ENCODE results near the gene CRLF1. TPM values are rescaled to one million over a fixed set of nuclear protein-coding genes. Genes with fewer than 3 reads are reported as not detected.
"Not testable (repeated sequence)": the region's sequence is repeated elsewhere in the genome, so short reads cannot be mapped to it uniquely, and the experiment has no call there.

The CRLF1 gene
- total RNA-seq, 1 experiment from 2014 or later = 1.1 TPM

DNA sequence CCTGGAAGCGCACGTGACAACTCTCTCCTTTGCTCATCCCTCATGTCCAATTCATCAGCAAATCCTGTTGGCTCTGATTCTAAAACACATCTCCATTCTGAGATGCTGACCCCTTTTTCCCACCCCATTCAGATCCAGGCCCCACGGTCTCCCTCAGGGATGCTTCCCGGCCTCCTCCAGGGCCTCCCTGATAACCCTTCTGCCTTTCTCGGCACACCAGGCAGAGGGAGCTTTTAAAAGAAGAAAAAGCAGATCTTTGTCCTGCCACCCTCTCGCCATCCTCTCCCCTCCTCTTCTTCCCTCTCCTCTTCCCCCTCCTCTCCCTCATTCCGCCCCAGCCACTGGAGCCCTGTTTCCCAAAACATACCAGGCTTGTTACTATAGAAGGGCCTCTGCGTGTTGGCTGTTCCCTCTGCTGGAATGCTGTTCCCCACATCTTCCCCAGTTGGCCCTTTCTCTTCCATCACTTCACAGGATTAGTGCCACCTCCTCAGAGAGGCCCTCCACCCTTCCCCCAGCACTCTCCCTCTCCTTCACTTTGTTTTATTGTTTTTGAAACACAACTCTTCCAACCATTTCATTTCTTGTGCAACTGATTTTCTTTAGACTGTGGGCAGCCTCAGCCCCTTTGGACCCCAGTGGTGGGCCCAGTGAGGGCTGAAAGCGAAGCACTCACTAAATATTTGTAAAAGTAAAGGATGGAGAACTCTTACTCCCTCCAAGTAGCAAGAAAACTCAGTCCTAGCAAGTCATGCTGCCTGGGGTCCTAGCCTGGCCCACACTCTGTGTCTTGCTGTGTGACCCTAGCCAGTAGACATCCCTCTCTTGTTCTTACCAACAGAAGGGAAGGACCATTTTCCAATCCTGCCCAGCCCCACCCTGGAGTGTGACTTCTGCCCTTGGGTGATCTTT is 2.5 kb upstream of the CRLF1 start:
- no peak for DNase-seq (ENCODE audit: low read depth)

DNA sequence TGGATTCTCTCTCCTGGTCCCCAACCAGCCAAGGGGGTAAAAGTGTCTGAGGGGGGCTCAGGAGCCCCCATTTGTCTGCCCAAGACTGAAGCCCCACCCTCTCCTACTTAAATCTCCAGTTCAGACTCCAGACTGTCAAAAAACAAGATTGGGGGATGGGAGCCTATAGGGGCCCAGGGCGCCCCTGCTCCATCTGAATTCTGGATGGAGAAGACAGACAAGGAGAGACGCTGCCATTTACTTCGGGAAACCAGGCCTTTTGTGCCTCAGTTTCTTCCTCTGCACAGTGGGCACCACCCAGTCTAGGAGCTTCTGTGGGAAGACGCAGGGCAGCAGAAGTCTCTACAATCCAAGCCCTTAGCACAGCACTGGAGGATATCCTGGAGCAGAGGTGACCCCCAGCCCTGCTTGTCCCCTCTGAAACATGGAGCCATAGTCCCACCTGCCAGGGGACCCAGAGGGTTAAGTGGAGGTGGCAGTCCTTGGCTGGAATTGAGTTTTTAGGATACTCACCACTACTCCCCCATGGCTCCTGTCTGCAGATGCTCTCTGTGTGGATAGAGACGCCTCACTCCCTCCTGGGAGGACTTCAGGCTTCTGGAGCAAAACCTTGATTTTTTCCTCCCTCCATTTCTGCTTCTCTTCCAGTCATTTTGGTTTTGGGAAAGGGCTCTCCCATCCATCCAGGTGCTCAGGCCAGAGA is 1.7 kb upstream of the CRLF1 start:
- DNase-seq (ENCODE audit: low read depth) = no peak

DNA sequence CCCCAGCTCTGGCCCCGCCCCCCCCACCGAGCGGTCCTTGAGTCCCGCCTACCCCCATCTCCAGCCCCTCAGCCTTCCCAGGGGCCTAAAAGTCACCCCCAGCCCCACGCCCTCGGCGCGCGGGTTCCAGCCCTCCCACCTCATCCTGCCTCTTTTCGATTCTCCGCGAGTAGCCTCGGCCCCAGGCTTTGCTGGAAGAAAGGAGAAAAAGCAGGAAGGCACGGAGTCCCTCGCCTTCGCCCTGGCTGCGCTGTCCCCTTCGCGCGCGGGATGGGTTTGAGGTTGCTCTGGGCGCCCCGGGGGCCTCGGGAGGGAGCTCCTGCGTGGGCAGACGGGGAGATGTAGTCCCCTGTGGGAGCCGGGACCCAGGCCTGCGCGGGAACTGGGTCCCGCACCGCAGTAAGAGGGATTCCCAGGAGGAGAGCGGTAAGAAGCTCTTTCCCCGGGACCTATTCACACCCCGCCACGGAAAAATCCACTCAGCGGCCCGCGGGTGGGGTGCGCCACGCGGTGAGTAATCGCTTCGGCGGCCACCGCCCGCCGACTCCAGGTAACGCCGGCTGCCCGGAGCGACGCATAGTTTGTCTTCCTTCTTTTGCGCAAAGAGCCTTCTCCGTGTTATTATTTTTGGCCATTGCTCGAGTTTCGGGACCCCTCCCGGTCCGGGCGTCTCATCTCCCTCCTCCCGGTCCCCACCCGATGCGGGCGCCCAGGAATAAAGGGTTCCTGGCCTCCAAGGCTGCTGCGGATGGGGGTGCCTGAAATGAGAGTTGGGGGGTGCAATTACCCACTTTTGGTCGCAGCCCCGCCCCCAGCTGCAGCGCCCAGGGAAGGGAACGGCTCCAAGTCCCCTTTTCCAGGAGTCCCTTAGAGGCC is 865 bp upstream of the CRLF1 start:
- no peak for DNase-seq (ENCODE audit: low read depth)

DNA sequence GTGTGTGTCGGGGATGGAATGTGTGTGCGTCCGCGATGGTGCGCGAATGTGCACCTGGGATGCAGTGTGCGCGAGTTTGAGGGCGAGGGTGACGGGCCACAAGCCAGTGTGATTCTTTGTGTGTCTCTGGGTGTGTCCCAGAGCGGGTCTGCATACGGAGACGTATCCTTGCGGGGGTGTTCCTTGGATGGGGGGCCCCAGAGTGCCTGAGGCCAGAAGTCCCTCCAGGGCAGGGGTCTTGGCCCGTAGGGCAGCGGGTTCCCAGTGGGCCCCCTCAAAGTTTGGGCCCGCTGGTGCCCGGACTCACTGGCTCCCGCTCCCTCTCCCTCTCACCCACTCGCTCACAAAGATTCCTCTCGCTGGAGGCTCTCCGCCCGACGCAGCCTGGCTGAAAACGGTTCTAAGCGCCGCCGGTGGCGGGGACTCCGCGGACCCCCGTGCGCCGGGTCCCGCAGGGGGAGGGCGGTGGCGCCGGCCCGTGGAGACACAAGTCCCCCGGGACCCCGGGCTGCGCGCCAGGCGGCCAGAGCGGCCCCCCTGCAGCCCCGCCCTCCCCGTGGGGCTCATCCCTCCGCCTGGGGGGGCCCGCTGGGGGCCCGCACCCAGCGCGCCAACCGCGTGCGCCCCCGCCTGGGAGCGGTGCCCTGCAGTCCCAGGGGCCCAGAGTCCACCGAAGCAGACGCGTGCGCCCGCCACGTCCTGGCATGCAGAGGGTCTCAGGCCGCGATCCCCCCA is 886 bp downstream of the CRLF1 start:
- no peak for DNase-seq (ENCODE audit: low read depth)

DNA sequence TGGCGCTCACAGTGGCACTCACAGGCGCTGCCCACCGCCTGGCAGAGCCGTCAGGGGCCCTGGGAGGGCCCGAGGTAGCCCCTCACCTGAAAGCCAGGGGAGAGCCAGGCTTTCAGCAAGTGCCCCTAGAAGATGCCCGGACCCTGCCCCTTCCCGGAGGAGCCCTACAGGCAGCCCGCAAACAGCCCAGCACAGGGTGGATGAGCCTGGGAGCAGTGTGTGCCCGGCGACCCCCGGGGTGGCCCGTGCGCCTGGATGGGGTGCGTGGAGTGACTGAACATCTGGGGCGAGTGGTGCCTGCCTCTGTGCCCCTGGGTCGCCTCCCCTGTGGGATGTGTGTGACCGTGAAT is 1.4 kb downstream of the CRLF1 start:
- no peak for DNase-seq (ENCODE audit: low read depth)

DNA sequence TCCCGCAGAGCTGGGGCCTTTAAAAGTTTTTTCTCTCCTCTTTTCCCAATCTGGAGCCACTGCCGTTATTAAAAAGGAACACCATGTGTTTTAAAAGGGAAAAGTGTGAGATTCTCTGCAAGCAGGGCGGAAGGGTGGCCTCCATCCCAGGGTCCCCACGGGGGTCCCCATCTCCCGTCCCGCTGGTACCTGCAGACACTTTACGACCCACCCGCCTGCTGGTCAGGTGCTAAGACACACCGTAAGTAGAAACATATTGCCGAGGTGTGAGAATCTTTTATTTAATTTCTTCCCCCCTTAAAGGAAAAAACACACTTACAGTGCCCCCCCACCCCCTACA is 1.8 kb downstream of the CRLF1 start:
- DNase-seq (ENCODE audit: low read depth) = no peak

DNA sequence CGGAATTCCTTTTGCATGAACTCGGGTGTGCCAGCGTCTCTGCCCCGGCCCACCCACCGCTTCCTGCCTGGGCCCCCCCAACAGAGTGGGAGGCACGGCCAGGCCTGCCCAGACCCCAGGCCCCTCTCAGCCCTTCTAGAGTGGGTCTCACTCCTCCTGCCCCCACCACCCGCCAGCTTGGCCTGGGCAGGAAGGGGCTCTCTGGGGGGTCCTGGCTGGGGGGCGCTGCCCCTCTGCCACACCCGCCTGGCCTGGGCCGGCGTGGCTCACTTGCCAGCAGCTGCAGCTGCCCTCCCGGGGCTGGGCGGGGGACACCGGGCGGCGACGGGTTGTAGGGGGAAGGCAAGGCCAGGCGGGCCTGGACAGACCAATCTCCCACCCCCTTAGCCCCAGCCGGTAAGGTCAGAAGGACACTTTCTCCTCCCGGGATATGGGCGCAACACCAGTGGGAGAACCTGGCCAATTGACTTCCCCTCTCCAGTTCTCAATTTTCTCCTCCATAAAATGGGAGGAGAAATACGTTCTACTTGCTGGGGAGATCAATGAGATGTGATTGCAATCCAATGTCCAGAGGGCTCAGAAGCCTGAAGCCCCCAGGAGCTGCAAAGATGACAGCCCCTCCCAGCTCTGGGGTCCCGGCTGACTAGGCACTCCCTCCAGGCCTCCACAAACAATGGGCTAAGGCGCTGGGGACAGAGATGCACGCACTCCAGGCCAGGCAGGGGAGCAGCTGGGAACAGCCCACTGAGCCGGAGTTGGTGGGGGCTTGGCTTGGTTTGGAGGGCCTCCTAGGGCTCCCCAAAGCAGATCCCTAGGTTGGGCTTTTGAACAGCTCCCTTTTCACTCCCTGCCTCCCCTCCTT is 2.4 kb downstream of the CRLF1 start:
- DNase-seq (ENCODE audit: low read depth) = no peak

DNA sequence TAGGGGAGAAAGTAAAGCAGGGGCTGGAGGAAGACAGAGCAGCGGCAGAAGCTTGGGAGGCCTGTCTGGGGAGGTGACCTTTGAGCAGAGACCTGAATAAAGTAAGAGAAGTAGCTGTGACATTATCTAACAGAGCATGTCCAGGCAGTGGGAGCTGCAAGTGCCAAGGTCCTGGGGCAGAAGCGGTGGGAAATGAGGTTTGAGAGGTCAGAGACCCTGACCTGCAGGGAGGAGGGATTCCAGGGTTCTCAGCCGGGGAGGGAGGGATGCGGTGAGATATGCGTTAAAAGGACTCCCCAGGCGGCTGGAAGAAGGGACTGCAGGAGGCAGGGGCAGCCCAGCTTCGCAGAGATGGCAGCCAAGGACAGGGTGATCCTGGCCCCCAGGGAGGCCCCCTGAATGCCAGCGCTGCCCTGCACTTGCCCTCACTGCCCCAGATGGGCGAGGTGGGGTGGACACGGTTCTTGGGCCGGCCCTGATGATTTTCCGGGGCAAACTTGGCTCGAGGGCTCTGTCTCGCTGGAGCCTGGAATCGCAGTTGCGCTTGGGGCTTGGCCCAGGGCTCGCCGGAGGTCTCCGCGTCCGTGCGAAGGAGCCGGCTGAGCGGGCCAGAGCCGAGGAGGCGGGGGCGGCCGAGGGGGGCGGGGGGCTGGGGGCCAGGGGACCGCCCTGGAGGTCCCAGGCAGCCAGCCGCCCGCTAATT is 3.2 kb downstream of the CRLF1 start:
- DNase-seq (ENCODE audit: low read depth) = no peak

DNA sequence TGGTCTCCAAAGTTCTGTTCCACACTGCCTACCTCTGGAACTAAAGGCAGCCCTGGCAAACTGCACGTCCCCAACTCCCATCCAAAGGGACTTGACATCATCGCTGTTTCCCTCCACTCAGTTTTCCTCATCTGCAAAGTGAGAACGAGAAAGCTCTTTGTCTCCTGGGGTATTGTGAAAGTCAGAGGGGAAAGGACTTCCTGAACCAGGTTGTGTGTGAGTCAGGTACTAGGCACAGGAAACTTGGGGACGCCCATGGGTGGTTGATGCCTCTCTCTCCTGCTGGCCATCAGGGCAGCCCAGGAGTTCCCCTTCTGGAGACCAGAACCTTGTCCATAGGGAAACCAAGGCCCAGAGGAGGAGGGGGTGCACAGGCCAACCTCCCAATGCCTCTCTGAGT is 4.7 kb downstream of the CRLF1 start:
- no peak for DNase-seq (ENCODE audit: low read depth)

DNA sequence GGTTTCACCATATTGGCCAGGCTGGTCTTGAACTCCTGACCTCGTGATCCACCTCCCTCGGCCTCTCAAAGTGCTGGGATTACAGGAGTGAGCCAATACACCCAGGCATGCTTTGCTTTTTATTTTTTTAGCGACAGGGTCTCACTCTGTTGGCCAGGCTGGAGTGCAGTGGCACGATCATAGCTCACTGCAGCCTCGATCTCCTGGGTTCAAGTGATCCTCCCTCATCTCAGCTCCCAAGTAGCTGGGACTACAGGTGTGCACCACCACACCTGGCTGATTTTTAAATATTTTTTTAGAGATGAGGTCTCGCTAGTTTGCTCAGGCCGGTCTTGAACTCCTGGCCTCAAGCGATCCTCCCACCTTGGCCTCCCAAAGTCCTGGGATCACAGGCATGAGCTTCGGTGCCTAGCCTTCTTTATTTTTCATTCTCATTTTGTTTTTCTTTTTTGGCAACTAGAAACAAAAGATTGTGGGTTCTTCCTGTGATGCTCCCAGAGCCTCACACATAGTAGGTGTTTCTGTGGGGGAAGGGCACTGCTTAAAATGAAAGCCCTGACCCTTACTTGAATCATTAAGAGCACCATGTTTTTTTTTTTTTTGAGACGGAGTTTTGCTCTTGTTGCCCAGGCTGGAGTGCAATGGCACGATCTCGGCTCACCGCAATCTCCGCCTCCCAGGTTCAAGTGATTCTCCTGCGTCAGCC is 5.8 kb downstream of the CRLF1 start:
- DNase-seq (ENCODE audit: low read depth) = not testable (repeated sequence)

DNA sequence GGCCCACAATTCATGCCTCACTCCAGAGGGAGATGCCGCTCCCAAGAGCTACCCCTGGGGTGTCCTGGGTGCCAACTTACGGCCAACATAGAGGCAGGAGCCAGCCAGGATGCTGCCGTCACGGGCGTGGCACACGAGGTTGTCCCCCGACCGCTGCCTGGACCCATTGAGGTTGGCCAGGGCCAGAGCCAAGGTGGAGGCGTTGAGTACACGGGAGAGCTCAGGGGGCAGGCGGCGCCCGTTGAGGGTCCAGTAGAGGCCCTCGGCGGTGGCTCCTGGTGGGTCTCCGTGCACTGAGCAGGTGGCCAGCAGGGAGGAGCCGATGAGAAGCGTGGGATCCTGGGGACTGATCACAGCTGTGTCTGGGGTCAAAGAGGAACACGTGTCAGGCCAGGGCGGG is 7.1 kb downstream of the CRLF1 start:
- no peak for DNase-seq (ENCODE audit: low read depth)

DNA sequence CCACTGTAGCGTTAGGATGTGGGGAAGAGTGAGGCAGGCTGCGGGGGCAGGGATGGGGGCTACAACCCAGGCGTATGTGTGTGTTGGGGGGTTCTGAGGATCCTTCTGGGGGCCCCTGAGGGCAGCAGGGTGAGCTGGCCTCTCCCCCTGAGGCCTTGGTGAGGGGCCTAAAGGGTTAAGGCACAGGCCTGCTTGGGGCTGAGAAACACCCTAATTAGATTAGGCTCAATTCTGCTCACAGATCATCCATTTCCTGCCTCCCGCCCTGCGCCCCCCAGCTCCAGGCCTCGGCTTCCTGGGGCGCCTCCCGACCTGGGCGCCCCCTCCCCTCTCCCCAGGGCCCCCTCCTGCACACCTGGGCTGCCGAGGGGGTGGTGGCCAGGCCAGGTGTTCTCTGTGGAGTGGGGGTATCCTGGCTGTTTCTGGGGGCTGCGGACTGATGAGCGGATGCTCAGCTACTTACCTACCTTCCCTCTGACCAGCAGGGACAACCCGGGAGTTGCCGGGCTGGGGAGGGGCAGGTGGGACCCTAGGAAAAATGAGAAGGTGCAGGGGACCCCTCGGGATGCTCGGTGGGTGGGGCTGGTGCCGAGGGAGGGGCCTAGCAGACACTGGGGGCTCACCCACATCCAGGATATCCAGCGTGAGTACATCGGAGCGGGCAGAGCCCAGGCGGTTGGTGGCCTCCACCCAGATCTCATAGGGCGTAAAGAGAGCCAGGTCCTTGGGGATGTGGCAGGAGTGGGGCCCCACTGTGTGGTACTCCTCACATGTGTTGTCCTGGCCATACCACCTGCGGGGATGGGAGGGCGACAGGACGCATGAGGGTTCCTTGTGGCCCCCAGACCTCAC is 8.6 kb downstream of the CRLF1 start:
- no peak for DNase-seq (ENCODE audit: low read depth)

DNA sequence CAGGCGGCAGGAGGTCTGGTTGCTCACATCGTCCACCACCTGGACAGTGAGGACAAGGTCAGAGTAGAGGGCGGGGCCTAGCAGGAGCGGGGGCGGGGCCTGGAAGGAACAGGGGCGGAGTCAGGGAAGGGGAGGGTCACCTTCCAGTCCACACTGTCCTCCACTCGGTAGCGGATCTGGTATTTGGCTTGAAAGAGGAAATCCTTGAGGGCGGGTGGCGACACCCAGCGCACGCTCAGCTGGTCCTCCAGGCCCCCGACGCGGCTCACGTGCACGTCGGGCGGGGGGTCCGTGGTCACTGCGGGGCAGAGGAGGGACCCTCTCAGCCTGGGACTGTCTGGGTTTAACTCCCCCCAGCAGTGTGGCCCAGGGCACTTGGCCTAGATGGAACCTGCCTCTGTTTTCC is 9.8 kb downstream of the CRLF1 start:
- no peak for DNase-seq (ENCODE audit: low read depth)

DNA sequence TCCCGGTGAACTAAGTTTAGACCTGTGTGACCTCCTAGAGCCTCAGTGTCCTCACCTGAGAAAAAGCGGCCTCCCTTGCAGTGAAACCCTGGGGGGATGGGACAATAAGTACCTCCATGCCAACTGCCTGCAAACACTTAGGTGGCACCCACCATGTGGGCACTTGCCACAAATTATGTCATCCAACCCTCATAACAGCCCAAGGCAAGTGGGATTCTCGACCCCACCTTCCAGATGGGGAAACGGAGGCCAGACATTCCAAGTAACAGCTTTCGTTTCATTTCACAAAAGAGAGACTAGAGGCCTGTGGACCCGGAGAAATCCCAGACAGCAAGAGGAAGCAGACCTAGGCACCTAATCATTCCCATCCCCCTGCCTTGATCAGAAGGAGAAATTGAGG is 11.1 kb downstream of the CRLF1 start:
- DNase-seq (ENCODE audit: low read depth) = no peak

DNA sequence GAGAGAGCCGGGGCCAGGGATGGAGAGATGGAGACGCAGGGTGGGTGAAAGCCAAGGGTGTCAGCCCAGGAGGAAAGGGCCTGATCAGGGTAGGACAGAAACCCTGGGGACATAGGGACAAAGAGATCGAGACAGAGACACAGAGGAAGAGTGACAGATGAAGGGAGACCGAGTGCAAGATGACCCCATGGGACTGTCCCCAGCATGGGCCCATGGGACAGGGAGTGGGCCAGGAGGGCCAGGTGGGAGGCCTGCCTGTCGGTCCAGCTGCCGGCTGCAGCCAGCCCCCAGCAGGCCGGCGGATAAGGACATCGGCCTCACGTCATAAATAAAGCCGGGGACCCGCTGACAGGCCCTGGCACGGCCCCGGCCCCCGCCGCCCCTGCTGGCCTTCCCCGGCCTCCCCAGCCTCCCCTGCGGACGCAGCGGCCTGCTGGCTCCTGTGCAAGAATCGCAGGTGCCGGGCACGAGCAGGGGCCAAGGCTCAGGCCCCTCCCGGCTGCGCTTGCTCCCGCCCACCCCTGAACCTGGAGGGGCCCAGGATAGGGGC is 11.7 kb downstream of the CRLF1 start:
- DNase-seq (ENCODE audit: low read depth) = no peak

DNA sequence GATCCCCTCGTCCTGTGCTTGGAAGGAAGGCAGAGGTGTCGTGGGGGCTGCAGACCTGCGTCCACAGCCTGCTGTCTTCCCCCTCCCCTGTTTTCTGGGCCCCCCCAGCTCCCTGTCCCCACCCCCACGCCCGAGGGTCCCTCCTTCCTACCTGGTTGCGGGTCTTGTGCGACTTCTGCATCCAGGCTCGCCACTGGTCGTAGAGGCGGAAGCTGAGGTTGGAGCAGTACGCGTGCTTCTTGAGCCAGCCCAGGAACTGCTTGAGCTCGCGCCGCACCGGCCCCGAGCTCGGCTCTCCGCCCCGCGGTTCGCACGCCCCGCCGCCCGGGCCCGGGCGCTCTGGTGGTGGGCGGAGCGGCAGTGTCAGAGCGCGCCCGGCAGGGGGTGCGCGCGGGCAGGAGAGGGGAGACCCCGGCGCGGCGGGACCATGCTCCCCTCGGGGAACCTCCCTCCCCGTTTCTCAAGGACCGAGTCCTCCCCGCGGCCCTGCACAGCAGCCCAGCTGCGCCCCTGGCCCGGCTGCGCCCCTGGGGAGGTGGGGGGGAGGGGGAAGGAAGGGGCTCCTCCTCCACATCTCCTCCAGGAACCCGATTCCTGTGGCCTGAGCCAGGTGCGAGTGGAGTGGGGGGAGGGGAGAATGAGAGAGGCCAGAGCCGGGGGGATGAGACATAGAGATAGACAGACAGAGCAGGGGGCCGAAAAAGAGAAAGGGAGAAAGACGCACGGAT is 12.3 kb downstream of the CRLF1 start:
- peak; percentile 59 for DNase-seq (ENCODE audit: low read depth)
